ENCODE data around the gene RTL1.
A peak's percentile ranks its signal among the peaks of the same experiment; 100 is the strongest.

RTL1 gene

GRCh38 chr14:100841066-100841760 lies 62.3 kb downstream of the RTL1 start:
- Histone ChIP-seq H3K36me3 (no peaks in the 10 kb centered on the region), H3K27me3 (peaks cover 0 to 12% of the 10 kb centered on the region in 2 donors), H3K27ac (no peak overlapping the region), H3K4me1 (no peaks in the 10 kb centered on the region), H3K9me3 (no peaks in the 10 kb centered on the region), H3K4me3 (no peak overlapping the region)
- DNase-seq = peak in 1 of 2 donors; percentile 61
- intact Hi-C loops (cut with DNase I; ENCODE audit: low total_unique reads) = no loop called here
- TF ChIP-seq CTCF (IDR thresholded peaks at IDR 0.05) = no peak

DNA sequence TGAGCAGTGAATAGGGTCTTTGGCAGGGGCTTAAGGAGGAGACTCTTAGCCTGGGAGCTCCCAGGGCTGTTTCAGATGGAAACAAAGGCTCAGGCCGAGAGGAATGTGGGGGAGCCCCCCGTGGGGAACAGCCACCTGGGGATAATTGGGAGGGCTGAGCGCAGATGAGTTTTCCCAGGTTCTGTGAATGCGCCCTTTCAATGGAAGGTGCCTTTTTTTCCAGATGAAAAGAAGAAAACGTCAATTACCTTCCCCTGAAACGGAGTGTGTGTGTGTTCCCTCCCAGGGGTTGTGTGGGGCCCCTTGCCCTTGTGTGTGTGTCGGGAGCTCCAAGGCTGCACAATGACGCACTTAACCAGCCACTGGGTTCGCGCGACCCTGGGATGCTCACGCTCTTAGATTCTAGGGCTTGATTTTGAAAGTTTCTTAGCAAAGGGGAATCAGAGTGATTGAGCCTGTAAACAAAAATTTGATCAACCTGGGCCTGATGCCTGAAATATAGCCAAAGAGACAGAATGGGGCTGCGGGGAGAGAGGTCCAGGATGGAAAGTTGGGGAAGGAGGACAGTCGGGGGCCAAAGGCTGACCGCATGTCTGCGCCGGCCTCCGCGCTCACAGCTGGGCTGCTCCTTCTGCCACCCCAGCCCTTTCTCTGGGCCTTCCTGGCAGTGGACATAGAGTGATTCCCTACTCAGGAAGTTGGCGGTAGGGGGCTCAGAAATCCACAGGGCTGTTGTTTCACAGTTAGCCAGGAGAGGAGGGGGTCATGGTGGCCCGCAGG lies 63.0 kb downstream of the RTL1 start:
- intact Hi-C loops (cut with DNase I; ENCODE audit: low total_unique reads) = no loop called here
- no peak for TF ChIP-seq CTCF (IDR thresholded peaks at IDR 0.05)
- no peaks in the 10 kb centered on the region for H3K36me3 ChIP-seq
- no peak overlapping the region for H3K27ac ChIP-seq
- H3K9me3 ChIP-seq = no peaks in the 10 kb centered on the region
- DNase-seq = peak in 1 of 2 donors; percentile 59
- H3K4me1 ChIP-seq = no peaks in the 10 kb centered on the region
- H3K4me3 ChIP-seq = no peak overlapping the region
- peaks cover 0 to 16% of the 10 kb centered on the region in 2 donors for H3K27me3 ChIP-seq

DNA sequence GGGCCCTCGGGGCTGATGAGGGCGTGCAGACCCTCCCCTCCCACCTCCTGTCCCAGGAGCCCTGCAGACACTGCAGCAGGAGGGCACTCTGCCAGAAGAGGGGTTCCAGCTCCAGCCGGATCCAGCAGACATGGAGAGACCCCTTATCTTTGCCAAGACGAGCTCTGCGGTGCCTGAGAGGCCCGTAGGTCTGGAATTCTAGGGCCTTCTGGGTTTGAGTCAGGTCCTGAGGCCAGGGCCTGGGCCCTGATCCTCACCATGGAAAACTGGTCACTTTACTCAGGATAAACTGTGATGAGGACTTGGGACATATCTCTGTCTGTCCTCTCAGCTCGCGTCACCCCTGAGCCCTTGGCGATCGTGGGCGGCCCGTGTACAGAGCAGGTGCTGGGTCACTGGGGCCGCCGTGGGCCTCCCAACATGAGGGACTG lies 63.8 kb downstream of the RTL1 start:
- DNase-seq = peak in 1 of 2 donors; percentile 58

GRCh38 chr14:100839315-100839585 lies 64.3 kb downstream of the RTL1 start:
- H3K27ac ChIP-seq = no peak overlapping the region
- H3K4me3 ChIP-seq = no peak overlapping the region
- DNase-seq = no peak
- no peak for TF ChIP-seq CTCF (IDR thresholded peaks at IDR 0.05)
- H3K4me1 ChIP-seq = no peaks in the 10 kb centered on the region
- H3K36me3 ChIP-seq = no peaks in the 10 kb centered on the region
- peaks cover 0 to 22% of the 10 kb centered on the region in 2 donors for H3K27me3 ChIP-seq
- no peaks in the 10 kb centered on the region for H3K9me3 ChIP-seq
- intact Hi-C loops (cut with DNase I; ENCODE audit: low total_unique reads) = no loop called here

More for the DNA sequence above, 63.8 kb downstream of the RTL1 start:
- no peak for TF ChIP-seq CTCF (IDR thresholded peaks at IDR 0.05)
- Histone ChIP-seq H3K4me1 (no peaks in the 10 kb centered on the region), H3K36me3 (no peaks in the 10 kb centered on the region), H3K9me3 (no peaks in the 10 kb centered on the region), H3K27ac (no peak overlapping the region), H3K4me3 (no peak overlapping the region), H3K27me3 (peaks cover 0 to 22% of the 10 kb centered on the region in 2 donors)
- intact Hi-C loops (cut with DNase I; ENCODE audit: low total_unique reads) = no loop called here

GRCh38 chr14:100838493-100839314 lies 64.8 kb downstream of the RTL1 start:
- Histone ChIP-seq H3K27ac (no peak overlapping the region), H3K4me1 (no peaks in the 10 kb centered on the region), H3K4me3 (no peak overlapping the region), H3K36me3 (no peaks in the 10 kb centered on the region), H3K9me3 (no peaks in the 10 kb centered on the region), H3K27me3 (peaks cover 0 to 22% of the 10 kb centered on the region in 2 donors)
- peak in 1 of 2 donors; percentile 63 for DNase-seq
- no peak for TF ChIP-seq CTCF (IDR thresholded peaks at IDR 0.05)
- intact Hi-C loops (cut with DNase I; ENCODE audit: low total_unique reads) = no loop called here
